DND-41 (cell line): ENCODE data around the gene SYT6.

Experiments used
- EZH2 ChIP-seq: IDR thresholded peaks from 3 replicates; pipeline ENCODE4 v1.6.1; 2012; ENCODE audit warnings: borderline replicate concordance, low read depth, mild to moderate bottlenecking, moderate library complexity, low read length, inconsistent platforms; ENCODE audit not compliant: severe bottlenecking
- TF ChIP-seq, protein P1 (sequence below): IDR thresholded peaks from 2 replicates; pipeline ENCODE4 v1.5.1; 2012; ENCODE audit warnings: borderline replicate concordance, low read length, moderate library complexity, mild to moderate bottlenecking; ENCODE audit not compliant: poor library complexity, severe bottlenecking; ENCODE audit errors: extremely low read depth

DNA sequence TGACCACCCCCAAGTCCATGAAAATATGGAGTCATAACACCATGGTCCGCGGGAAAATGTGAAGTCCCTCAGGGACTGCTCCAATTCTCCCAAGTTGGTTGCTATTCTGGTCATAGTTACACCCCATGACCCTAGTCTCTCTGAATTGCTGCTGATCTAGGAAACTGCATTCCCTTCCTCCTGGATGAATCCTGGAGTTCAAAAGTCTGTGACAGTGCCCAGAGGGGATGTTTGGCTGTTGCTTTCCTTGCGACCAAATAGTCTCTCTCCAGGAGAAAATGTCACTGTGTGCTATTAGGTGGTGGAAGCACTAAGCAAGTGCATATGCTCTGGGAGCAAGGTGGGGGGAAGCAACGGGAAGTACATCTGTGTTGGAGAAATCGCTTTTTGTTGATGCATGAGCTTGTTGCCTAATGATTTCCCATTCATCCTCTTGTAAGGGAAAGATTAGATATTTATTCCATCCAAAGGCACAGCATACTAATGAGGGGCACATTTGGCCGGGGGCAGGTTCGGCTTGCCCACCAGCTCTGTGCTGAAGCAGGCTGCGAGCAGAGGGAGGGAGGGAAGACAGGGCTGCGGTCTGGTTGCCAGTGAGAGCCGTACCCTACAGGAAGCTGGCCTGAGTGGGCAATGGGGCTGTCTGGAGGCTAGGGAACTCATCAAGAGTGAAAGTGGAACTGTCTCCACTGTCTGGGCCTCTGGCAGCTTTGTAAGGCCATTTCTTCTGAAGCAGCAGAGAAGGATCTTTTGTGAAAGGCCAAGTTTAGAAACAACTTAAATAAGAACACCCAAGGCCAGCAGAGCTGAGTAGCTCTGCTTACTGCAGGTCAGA, 27.2 kb downstream of the SYT6 start:
- TF ChIP-seq, protein P1, sequence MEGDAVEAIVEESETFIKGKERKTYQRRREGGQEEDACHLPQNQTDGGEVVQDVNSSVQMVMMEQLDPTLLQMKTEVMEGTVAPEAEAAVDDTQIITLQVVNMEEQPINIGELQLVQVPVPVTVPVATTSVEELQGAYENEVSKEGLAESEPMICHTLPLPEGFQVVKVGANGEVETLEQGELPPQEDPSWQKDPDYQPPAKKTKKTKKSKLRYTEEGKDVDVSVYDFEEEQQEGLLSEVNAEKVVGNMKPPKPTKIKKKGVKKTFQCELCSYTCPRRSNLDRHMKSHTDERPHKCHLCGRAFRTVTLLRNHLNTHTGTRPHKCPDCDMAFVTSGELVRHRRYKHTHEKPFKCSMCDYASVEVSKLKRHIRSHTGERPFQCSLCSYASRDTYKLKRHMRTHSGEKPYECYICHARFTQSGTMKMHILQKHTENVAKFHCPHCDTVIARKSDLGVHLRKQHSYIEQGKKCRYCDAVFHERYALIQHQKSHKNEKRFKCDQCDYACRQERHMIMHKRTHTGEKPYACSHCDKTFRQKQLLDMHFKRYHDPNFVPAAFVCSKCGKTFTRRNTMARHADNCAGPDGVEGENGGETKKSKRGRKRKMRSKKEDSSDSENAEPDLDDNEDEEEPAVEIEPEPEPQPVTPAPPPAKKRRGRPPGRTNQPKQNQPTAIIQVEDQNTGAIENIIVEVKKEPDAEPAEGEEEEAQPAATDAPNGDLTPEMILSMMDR = no peak
- no peak for TF ChIP-seq EZH2
